Bronchial epithelial cell (primary cell): ENCODE results near the gene JAZF1. TPM values are rescaled to one million over a fixed set of nuclear protein-coding genes. Genes with fewer than 3 reads are reported as not detected.

Experiments
- DNase-seq: peaks from one replicate; pipeline ENCODE4 v3.0.0-alpha.2; 2010; ENCODE audit warnings: low read depth
- FAIRE-seq: peaks from 2 replicates; lab custom pipeline; 2011; peaks lifted over from hg19 to GRCh38; lab: Jason Lieb, UNC
- H3K27me3 ChIP-seq: 2 replicates; pipeline ENCODE4 v1.5.1; 2011; ENCODE audit warnings: low read length; ENCODE audit not compliant: control insufficient read depth, insufficient read depth
- H3K36me3 ChIP-seq: 2 replicates; pipeline ENCODE4 v1.5.1; 2011; ENCODE audit warnings: low read length; ENCODE audit not compliant: control insufficient read depth, insufficient read depth
- H3K4me3 ChIP-seq: 2 replicates; pipeline ENCODE4 v1.5.1; 2011; ENCODE audit warnings: mild to moderate bottlenecking, low read depth, low read length, control low read depth
- CTCF ChIP-seq: IDR thresholded peaks from 2 replicates; pipeline ENCODE4 v1.5.1; 2011; ENCODE audit warnings: mild to moderate bottlenecking, moderate library complexity, low read length, control low read depth, inconsistent platforms; ENCODE audit not compliant: insufficient read depth, severe bottlenecking
- total RNA-seq: library from RNA; depleted of rRNA; stranded (reverse); fragments of >200 nt; gene quantifications from 2 replicates; pipeline ENCODE4 v1.2.1, GENCODE V29; 2014

Gene JAZF1
- total RNA-seq, 1 donor from 2014 or later: 1.1 TPM

DNA sequence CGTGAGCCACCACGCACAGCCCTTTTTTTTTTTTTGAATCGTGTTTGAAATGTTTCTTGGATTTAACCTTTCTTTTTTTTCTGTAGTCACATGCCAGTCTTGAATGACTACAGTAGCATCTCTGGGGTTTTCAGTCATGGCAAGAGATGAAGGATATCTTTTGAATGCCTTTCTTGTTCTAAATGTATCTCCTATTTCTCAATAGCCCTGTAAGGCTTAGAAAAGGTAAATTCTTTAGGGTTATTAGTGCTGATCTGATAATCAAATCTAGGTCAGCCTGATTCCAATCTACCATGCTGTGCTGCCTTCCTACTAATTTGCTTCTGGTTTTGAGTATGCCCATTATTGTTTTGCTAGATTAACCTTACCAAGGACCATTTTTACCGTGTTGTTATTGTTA lies 370.4 kb downstream of the JAZF1 start:
- Histone ChIP-seq H3K4me3 (no peak overlapping the region), H3K36me3 (no peaks in the 10 kb centered on the region), H3K27me3 (no peaks in the 10 kb centered on the region)
- TF ChIP-seq CTCF: no peak
- FAIRE-seq (no peak), DNase-seq (no peak)

DNA sequence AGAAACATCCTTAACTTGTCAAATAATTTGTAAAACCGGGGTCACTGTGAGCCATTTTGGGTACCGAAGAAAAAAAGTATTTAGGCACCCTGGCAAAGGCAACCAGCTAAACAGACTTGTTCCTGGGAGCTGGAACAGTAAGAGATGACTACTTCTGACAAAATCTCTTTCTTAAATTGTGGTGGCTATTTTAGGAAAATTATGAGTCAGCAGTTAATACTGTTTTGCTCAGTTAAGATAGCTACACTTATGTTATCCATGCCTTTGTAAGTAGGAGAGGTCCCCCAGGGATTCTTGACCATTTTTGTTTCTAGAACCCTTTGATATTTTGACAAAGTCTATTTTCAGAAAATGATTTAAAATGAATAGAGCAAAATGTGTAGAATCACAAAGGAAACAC lies 372.0 kb downstream of the JAZF1 start:
- H3K36me3 ChIP-seq: no peaks in the 10 kb centered on the region
- no peaks in the 10 kb centered on the region for H3K27me3 ChIP-seq
- DNase-seq: peak; percentile 53
- H3K4me3 ChIP-seq: no peak overlapping the region
- FAIRE-seq: no peak
- no peak for TF ChIP-seq CTCF

- no peak for FAIRE-seq
- no peak for TF ChIP-seq CTCF
These were observed 376.5 kb downstream of the JAZF1 start for GRCh38 chr7:27804139-27804538.

DNA sequence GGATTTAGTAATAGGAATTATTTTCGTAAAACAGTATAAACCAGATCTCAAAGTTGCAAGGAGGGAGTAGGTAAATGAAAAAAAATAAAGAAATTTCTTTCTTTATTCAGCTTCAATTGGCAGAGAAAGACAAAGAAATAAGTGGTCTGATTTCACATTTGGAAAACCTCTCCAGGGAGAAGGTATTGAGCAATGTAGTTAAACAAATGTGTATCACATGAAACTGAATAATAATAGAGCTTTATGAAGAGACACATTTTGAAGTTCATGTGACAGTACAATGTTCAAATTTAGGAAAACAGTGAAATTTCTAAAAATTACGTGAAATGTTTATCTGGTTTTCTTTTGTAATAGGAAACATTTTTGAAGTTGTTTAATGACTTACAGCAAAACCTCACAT lies 377.6 kb downstream of the JAZF1 start:
- H3K4me3 ChIP-seq: no peak overlapping the region
- no peaks in the 10 kb centered on the region for H3K27me3 ChIP-seq
- DNase-seq (no peak), FAIRE-seq (no peak)
- TF ChIP-seq CTCF: no peak
- H3K36me3 ChIP-seq: no peaks in the 10 kb centered on the region

More at GRCh38 chr7:27804139-27804538, 376.5 kb downstream of the JAZF1 start:
- DNase-seq: no peak
- Histone ChIP-seq H3K27me3 (no peaks in the 10 kb centered on the region), H3K4me3 (no peak overlapping the region), H3K36me3 (no peaks in the 10 kb centered on the region)

DNA sequence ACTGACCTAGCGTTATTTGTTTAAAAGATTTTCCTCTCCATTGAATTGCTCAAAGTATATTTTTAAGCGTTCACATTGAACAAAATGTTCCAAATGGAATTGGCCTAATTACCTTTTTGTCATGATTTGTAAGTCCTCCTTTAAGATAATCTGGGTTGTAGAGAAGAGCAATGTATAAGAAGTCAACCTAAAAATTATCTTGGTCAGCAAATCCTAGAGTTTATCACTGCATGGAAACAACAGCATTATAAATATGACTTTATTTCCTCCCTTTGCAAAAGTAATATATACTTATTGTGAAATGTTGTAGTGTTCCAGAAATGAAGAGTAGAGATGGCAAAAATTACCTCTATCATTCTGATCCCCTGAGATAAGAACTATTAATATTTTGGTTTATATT lies 381.4 kb downstream of the JAZF1 start:
- TF ChIP-seq CTCF: no peak
- no peak for DNase-seq
- peaks cover 4% of the 10 kb centered on the region for H3K36me3 ChIP-seq
- no peak overlapping the region for H3K4me3 ChIP-seq
- no peak for FAIRE-seq
- no peaks in the 10 kb centered on the region for H3K27me3 ChIP-seq

DNA sequence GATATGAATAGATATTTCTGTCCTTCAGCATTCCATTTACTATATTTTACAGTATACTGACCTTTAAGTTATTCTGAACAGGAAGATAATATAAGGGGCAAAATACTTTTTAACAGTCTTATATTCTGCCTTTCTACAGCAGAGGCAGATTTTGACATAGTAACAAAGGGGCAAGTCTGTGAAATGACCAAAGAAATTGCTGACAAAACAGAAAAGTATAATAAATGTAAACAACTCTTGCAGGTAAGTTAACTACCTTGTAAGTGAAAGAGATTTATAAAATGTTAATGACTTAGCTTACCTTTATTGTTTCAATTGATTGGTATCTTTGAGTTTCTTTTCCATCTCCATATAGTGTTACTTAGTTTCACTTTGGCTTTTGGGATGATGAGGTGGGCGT lies 384.6 kb downstream of the JAZF1 start:
- Histone ChIP-seq H3K4me3 (no peak overlapping the region), H3K36me3 (peaks cover 9% of the 10 kb centered on the region), H3K27me3 (no peaks in the 10 kb centered on the region)
- FAIRE-seq: no peak
- DNase-seq: no peak
- TF ChIP-seq CTCF: no peak
